Ascending aorta (tissue), 2 donors: ENCODE measurements around the gene APBB2. TPM values are rescaled to one million over a fixed set of nuclear protein-coding genes. Genes with fewer than 3 reads are reported as not detected.

Source experiments
- DNase-seq, 2 donors: peaks; one replicate each; pipeline ENCODE4 v3.0.0-alpha.2; 2019; ENCODE audit warnings: low spot score in 2 of 2
- H3K27ac ChIP-seq, 2 donors: fragments of 200-600 bp; sonication (generic); one replicate each; pipeline ENCODE4 v1.5.1; 2016 to 2017; ENCODE audit warnings: mild to moderate bottlenecking in 1 of 2
- H3K27me3 ChIP-seq: fragments of 200-600 bp; sonication (generic); one replicate; pipeline ENCODE4 v1.5.1; 2017
- H3K36me3 ChIP-seq, 2 donors: fragments of 200-600 bp; sonication (generic); one replicate each; pipeline ENCODE4 v1.5.1; 2016
- H3K4me1 ChIP-seq, 2 donors: fragments of 200-600 bp; sonication (generic); one replicate each; pipeline ENCODE4 v1.5.1; 2016 to 2017; ENCODE audit warnings: mild to moderate bottlenecking in 1 of 2
- H3K4me3 ChIP-seq, 2 donors: fragments of 200-600 bp; sonication (generic); one replicate each; pipeline ENCODE4 v1.5.1; 2016 to 2017; ENCODE audit warnings: mild to moderate bottlenecking in 1 of 2
- H3K9me3 ChIP-seq, 2 donors: fragments of 200-600 bp; sonication (generic); one replicate each; pipeline ENCODE4 v1.5.1; 2016
- CTCF ChIP-seq, 3 experiments: fragments of 200-600 bp in 2 of 3; fragments of 450-650 bp in 1 of 3; sonication (generic) in 2 of 3; IDR thresholded peaks; one replicate each; pipeline ENCODE4 v1.5.1; 2016 to 2019; ENCODE audit warnings: antibody characterized with exemption in 3 of 3, mild to moderate bottlenecking in 1 of 3, moderate library complexity in 1 of 3
- intact Hi-C: fragments of 100-400 bp; cut with DNase I; formaldehyde crosslinking; loops from one replicate; pipeline ENCODE4 v1.15.1; 2023
- total RNA-seq: library from RNA; depleted of rRNA; stranded (reverse); fragments of >200 nt; gene quantifications from one replicate; pipeline ENCODE4 v1.1.0, GENCODE V29; 2016

APBB2 gene
- total RNA-seq, 1 donor from 2014 or later: 51.4 TPM

GRCh38 chr4:40812856-40813255, 401.5 kb downstream of the APBB2 start:
- no peak for DNase-seq
- intact Hi-C loops: loop anchor here (2.0 kb wide), 1 partner anchor 66 kb away; no protein-coding TSS in a partner anchor
- Histone ChIP-seq H3K4me3 (no peak overlapping the region), H3K4me1 (no peaks in the 10 kb centered on the region), H3K9me3 (no peaks in the 10 kb centered on the region), H3K27ac (peak overlapping the region; percentile 51 to 66), H3K36me3 (peaks cover 10 to 39% of the 10 kb centered on the region in 2 donors), H3K27me3 (no peaks in the 10 kb centered on the region)
- TF ChIP-seq CTCF (IDR thresholded peaks at IDR 0.05): no peak

GRCh38 chr4:40812386-40812785, 402.0 kb downstream of the APBB2 start:
- Histone ChIP-seq H3K36me3 (peaks cover 10 to 35% of the 10 kb centered on the region in 2 donors), H3K9me3 (no peaks in the 10 kb centered on the region)
- intact Hi-C loops: loop anchor here (2.0 kb wide), 1 partner anchor 66 kb away; no protein-coding TSS in a partner anchor

GRCh38 chr4:40811956-40812355, 402.4 kb downstream of the APBB2 start:
- Histone ChIP-seq H3K9me3 (no peaks in the 10 kb centered on the region), H3K4me3 (no peak overlapping the region), H3K36me3 (peaks cover 10 to 34% of the 10 kb centered on the region in 2 donors), H3K27ac (peak overlapping the region; percentile 60 to 66), H3K4me1 (no peaks in the 10 kb centered on the region), H3K27me3 (no peaks in the 10 kb centered on the region)
- intact Hi-C loops: loop anchor here (2.0 kb wide), 1 partner anchor 67 kb away; no protein-coding TSS in a partner anchor
- no peak for DNase-seq
- TF ChIP-seq CTCF (IDR thresholded peaks at IDR 0.05): no peak

More at GRCh38 chr4:40812386-40812785, 402.0 kb downstream of the APBB2 start:
- Histone ChIP-seq H3K4me3 (no peak overlapping the region), H3K27ac (peak overlapping the region; percentile 51 to 66), H3K27me3 (no peaks in the 10 kb centered on the region), H3K4me1 (no peaks in the 10 kb centered on the region)
- no peak for DNase-seq
- TF ChIP-seq CTCF (IDR thresholded peaks at IDR 0.05): no peak

GRCh38 chr4:40808926-40809457, 405.4 kb downstream of the APBB2 start:
- DNase-seq: no peak
- TF ChIP-seq CTCF (IDR thresholded peaks at IDR 0.05): no peak
- H3K4me1 ChIP-seq: peaks cover 0 to 4% of the 10 kb centered on the region in 2 donors
- intact Hi-C loops: no loop called here
- H3K9me3 ChIP-seq: no peaks in the 10 kb centered on the region
- H3K27ac ChIP-seq: no peak overlapping the region
- no peak overlapping the region for H3K4me3 ChIP-seq
- peaks cover 0 to 14% of the 10 kb centered on the region in 2 donors for H3K36me3 ChIP-seq
- no peaks in the 10 kb centered on the region for H3K27me3 ChIP-seq

GRCh38 chr4:40804598-40804997, 409.7 kb downstream of the APBB2 start:
- TF ChIP-seq CTCF (IDR thresholded peaks at IDR 0.05): no peak
- intact Hi-C loops: no loop called here
- DNase-seq: no peak
- Histone ChIP-seq H3K4me3 (no peak overlapping the region), H3K27ac (peak overlapping the region in 1 of 2 donors; percentile 47), H3K36me3 (peaks cover 0 to 4% of the 10 kb centered on the region in 2 donors), H3K4me1 (peaks cover 0 to 4% of the 10 kb centered on the region in 2 donors), H3K27me3 (no peaks in the 10 kb centered on the region), H3K9me3 (no peaks in the 10 kb centered on the region)
